ENCODE measurements around the gene TECR. TPM values are rescaled to one million over a fixed set of nuclear protein-coding genes. Genes with fewer than 3 reads are reported as not detected.
A peak's percentile ranks its signal among the peaks of the same experiment; 100 is the strongest.

TECR gene
- total and polyA plus RNA-seq, 2 of the 13 experiments (the other 11 are each of a cell fraction or from before 2014, with no cell fraction given): 54.9 to 121 TPM

DNA sequence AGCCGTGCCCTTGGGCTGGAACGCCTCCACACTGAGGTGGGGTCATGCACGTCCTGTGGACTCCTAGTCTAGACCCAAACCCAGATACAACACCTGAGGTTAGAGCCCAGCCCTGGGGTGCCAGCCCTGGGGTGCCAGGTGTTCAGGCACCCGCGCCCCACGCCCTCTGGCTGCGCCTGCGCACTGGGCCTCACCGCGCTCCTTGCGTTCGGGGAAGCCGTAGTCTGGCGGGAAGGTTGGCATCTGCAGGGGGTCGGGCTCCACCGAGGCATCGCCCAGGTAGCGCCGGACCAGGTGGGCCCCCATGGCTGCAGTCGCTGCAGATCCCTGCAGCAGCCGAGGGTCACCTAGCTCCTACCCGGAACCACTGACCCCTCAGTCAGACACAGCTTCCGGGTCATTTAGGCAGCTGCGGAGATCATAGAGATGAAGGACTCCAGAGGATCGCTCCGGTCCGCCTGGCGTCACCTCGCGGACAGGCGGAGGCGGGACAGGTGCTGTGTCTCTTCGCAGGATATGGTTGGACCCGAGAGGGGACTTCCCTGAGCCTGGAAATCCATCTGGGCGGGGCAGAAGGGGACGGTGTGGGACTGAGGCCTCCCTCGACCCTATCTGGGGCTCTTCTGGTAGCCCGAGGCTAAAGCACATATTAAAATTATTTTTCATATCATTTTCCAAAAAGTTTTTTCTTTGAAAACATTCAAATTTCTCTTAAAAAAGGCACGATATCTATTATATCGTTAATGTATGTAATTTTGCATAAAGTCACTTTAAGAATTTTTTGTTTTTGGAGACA is 42.5 kb downstream of the TECR start, which contains the start of gene NDUFB7 (continued):
- TF ChIP-seq PCBP1 (IDR thresholded peaks at IDR 0.05; ENCODE audit: borderline replicate concordance, low read depth, low read length) (no peak), ZNF598 (CRISPR knock-in tag; IDR thresholded peaks at IDR 0.05; ENCODE audit: borderline replicate concordance) (peak; percentile 95; the same call in 1 of the 2 replicates), ARHGAP35 (CRISPR knock-in tag; IDR thresholded peaks at IDR 0.05; ENCODE audit: borderline replicate concordance) (0 out of 2 replicates have a peak, but pooled peaks have one; percentile 57), ZNF615 (CRISPR knock-in tag; IDR thresholded peaks at IDR 0.05; ENCODE audit: borderline replicate concordance) (no peak), SP5 (CRISPR knock-in tag; IDR thresholded peaks at IDR 0.05; ENCODE audit: borderline replicate concordance, low read depth) (peak; percentile 55), ZNF484 (CRISPR knock-in tag; IDR thresholded peaks at IDR 0.05; ENCODE audit: borderline replicate concordance, low read depth) (no peak), MAFK (conservative IDR thresholded peaks at IDR 0.05 in 1 of 2, IDR thresholded peaks at IDR 0.05 in 1 of 2; ENCODE audit: low read length in 2 of 2) (no peak), SAFB2 (CRISPR knock-in tag; IDR thresholded peaks at IDR 0.05; ENCODE audit: borderline replicate concordance, low read depth) (peak; percentile 69; the same call in 1 of the 2 replicates), CCAR2 (optimal IDR thresholded peaks at IDR 0.05; ENCODE audit: low read depth, low read length) (no peak), TBX3 (IDR thresholded peaks at IDR 0.05; ENCODE audit: borderline replicate concordance) (no peak), ELF3 (CRISPR knock-in tag; IDR thresholded peaks at IDR 0.05) (peak; percentile 84), ZBTB38 (CRISPR knock-in tag; IDR thresholded peaks at IDR 0.05) (0 out of 2 replicates have a peak, but pooled peaks have one; percentile 21), MAFF (IDR thresholded peaks at IDR 0.05; ENCODE audit: low read depth, low read length) (no peak), REPIN1 (CRISPR knock-in tag; IDR thresholded peaks at IDR 0.05; ENCODE audit: borderline replicate concordance, low read depth) (peak; percentile 75; the same call in 1 of the 2 replicates), ZNF264 (CRISPR knock-in tag; IDR thresholded peaks at IDR 0.05) (0 out of 2 replicates have a peak, but pooled peaks have one; percentile 78), MIXL1 (CRISPR knock-in tag; IDR thresholded peaks at IDR 0.05) (peak; percentile 83; the same call in 1 of the 2 replicates), NFE2L2 (IDR thresholded peaks at IDR 0.05; ENCODE audit: low read length) (no peak), HNRNPL (IDR thresholded peaks at IDR 0.05; ENCODE audit: low read depth, low read length) (peak; percentile 59; the same call in 1 of the 2 replicates), ZNF101 (CRISPR knock-in tag; IDR thresholded peaks at IDR 0.05; ENCODE audit: borderline replicate concordance, low read depth) (0 out of 2 replicates have a peak, but pooled peaks have one; percentile 37)
- TF ChIP-seq, protein P1, sequence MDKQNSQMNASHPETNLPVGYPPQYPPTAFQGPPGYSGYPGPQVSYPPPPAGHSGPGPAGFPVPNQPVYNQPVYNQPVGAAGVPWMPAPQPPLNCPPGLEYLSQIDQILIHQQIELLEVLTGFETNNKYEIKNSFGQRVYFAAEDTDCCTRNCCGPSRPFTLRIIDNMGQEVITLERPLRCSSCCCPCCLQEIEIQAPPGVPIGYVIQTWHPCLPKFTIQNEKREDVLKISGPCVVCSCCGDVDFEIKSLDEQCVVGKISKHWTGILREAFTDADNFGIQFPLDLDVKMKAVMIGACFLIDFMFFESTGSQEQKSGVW (CRISPR knock-in tag; IDR thresholded peaks at IDR 0.05; ENCODE audit: borderline replicate concordance): no peak
- TF ChIP-seq, protein P2, sequence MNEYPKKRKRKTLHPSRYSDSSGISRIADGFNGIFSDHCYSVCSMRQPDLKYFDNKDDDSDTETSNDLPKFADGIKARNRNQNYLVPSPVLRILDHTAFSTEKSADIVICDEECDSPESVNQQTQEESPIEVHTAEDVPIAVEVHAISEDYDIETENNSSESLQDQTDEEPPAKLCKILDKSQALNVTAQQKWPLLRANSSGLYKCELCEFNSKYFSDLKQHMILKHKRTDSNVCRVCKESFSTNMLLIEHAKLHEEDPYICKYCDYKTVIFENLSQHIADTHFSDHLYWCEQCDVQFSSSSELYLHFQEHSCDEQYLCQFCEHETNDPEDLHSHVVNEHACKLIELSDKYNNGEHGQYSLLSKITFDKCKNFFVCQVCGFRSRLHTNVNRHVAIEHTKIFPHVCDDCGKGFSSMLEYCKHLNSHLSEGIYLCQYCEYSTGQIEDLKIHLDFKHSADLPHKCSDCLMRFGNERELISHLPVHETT (CRISPR knock-in tag; conservative IDR thresholded peaks at IDR 0.05): peak; percentile 92
- TF ChIP-seq, protein P3, sequence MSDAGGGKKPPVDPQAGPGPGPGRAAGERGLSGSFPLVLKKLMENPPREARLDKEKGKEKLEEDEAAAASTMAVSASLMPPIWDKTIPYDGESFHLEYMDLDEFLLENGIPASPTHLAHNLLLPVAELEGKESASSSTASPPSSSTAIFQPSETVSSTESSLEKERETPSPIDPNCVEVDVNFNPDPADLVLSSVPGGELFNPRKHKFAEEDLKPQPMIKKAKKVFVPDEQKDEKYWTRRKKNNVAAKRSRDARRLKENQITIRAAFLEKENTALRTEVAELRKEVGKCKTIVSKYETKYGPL (CRISPR knock-in tag; IDR thresholded peaks at IDR 0.05): no peak
- TF ChIP-seq, protein P4, sequence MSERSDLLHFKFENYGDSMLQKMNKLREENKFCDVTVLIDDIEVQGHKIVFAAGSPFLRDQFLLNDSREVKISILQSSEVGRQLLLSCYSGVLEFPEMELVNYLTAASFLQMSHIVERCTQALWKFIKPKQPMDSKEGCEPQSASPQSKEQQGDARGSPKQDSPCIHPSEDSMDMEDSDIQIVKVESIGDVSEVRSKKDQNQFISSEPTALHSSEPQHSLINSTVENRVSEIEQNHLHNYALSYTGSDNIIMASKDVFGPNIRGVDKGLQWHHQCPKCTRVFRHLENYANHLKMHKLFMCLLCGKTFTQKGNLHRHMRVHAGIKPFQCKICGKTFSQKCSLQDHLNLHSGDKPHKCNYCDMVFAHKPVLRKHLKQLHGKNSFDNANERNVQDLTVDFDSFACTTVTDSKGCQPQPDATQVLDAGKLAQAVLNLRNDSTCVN (CRISPR knock-in tag; IDR thresholded peaks at IDR 0.05; ENCODE audit: borderline replicate concordance): peak; percentile 15; the same call in 1 of the 2 replicates
- TF ChIP-seq, protein P5, sequence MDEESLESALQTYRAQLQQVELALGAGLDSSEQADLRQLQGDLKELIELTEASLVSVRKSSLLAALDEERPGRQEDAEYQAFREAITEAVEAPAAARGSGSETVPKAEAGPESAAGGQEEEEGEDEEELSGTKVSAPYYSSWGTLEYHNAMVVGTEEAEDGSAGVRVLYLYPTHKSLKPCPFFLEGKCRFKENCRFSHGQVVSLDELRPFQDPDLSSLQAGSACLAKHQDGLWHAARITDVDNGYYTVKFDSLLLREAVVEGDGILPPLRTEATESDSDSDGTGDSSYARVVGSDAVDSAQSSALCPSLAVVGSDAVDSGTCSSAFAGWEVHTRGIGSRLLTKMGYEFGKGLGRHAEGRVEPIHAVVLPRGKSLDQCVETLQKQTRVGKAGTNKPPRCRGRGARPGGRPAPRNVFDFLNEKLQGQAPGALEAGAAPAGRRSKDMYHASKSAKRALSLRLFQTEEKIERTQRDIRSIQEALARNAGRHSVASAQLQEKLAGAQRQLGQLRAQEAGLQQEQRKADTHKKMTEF (CRISPR knock-in tag; IDR thresholded peaks at IDR 0.05): peak; percentile 89
